Endothelial cell (in vitro differentiated cells): Measurements from ENCODE around the gene WBP1L. TPM values are rescaled to one million over a fixed set of nuclear protein-coding genes. Genes with fewer than 3 reads are reported as not detected.
"Not testable (repeated sequence)": the region's sequence is repeated elsewhere in the genome, so short reads cannot be mapped to it uniquely, and the experiment has no call there.

Experiments used
- DNase-seq: peaks from one replicate; pipeline ENCODE4 v3.0.0; 2021; ENCODE audit warnings: low spot score
- H3K27ac Mint-ChIP-seq: one replicate; pipeline ENCODE4 v1.8.0; 2021; ENCODE audit warnings: mixed read lengths, inconsistent platforms; ENCODE audit not compliant: unreplicated experiment
- H3K27me3 Mint-ChIP-seq: one replicate; pipeline ENCODE4 v1.8.0; 2021; ENCODE audit warnings: mild to moderate bottlenecking, moderate library complexity, mixed read lengths, inconsistent platforms; ENCODE audit not compliant: unreplicated experiment
- H3K36me3 Mint-ChIP-seq: one replicate; pipeline ENCODE4 v1.8.0; 2021; ENCODE audit warnings: mild to moderate bottlenecking, low read depth, mixed read lengths, inconsistent platforms; ENCODE audit not compliant: unreplicated experiment
- H3K4me1 Mint-ChIP-seq: one replicate; pipeline ENCODE4 v1.8.0; 2021; ENCODE audit warnings: mild to moderate bottlenecking, mixed read lengths, inconsistent platforms; ENCODE audit not compliant: unreplicated experiment
- H3K4me3 Mint-ChIP-seq: one replicate; pipeline ENCODE4 v1.8.0; 2021; ENCODE audit warnings: mild to moderate bottlenecking, mixed read lengths, inconsistent platforms; ENCODE audit not compliant: unreplicated experiment
- H3K9me3 Mint-ChIP-seq: one replicate; pipeline ENCODE4 v1.8.0; 2021; ENCODE audit warnings: mixed read lengths, inconsistent platforms; ENCODE audit not compliant: unreplicated experiment
- total RNA-seq: library from RNA; stranded (reverse); fragmentation: NEBNext Ultra II Directional; extraction: Animal tissue kit (Norgen Biotek cat#: 25700); gene quantifications from one replicate; pipeline ENCODE4 v1.2.1, GENCODE V29; 2021; ENCODE audit not compliant: unreplicated experiment
- TF ChIP-seq, protein P1 (sequence below): fragments of 200-600 bp; sonication (generic); IDR thresholded peaks from one replicate; pipeline ENCODE4 v1.5.0; 2021; ENCODE audit warnings: antibody characterized with exemption; ENCODE audit not compliant: unreplicated experiment

Gene WBP1L
- total RNA-seq, 1 donor from 2014 or later = 49.4 TPM

DNA sequence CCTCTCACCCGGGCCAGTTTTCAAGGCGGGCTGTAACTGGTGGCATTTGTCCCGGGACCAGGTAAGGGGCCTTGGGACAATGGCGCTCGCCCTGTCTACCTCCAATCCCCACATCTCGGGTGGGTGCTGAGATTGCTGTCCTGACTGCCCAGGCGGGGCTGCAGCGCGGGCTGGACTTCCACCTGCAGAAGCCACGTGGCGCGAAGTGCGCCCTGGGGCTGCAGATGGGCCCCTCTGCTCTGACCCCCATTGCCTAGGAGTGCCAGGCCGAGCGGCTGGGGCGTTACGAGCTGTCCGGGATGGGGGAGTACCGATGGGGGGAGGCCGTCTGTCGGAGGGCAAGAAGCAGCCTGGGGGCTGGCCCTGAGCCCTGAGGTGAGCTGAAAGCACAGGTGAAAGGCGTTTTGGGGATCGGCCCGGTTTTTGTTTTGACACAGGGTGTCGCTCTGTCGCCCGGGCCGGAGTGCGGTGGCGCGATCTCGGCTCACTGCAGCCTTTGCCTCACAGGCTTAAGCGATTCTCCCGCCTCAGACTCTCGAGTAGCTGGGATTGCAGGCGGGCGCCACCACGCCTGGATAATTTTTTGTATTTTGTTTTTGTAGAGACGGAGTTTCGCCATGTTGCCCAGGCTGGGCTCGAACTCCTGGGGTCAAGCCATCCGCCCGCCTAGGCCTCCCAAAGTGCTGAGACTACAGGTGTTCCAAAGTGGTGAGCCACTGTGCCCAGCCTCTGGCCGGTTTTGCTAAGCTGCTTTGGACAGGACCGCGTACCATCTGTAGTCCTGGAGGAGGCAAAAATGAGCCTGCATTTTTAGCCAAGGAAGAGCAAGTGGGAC, 28.9 kb upstream of the WBP1L start, which contains the start of gene SFXN2:
SFXN2 (plus strand) TSS at position 16 of the 835 bp plus-strand sequence. CDS start 12,001 bp downstream, outside the sequence.
- peaks cover 7% of the 10 kb centered on the region for H3K27me3 Mint-ChIP-seq
- H3K27ac Mint-ChIP-seq = peak within 1 kb of the TSS; percentile 96
- TF ChIP-seq, protein P1, sequence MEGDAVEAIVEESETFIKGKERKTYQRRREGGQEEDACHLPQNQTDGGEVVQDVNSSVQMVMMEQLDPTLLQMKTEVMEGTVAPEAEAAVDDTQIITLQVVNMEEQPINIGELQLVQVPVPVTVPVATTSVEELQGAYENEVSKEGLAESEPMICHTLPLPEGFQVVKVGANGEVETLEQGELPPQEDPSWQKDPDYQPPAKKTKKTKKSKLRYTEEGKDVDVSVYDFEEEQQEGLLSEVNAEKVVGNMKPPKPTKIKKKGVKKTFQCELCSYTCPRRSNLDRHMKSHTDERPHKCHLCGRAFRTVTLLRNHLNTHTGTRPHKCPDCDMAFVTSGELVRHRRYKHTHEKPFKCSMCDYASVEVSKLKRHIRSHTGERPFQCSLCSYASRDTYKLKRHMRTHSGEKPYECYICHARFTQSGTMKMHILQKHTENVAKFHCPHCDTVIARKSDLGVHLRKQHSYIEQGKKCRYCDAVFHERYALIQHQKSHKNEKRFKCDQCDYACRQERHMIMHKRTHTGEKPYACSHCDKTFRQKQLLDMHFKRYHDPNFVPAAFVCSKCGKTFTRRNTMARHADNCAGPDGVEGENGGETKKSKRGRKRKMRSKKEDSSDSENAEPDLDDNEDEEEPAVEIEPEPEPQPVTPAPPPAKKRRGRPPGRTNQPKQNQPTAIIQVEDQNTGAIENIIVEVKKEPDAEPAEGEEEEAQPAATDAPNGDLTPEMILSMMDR = no peak
- H3K9me3 Mint-ChIP-seq = no peaks in the 10 kb centered on the region
- DNase-seq = no peak
- peaks cover 12% of the 10 kb centered on the region for H3K36me3 Mint-ChIP-seq
- peak within 1 kb of the TSS; percentile 97 for H3K4me3 Mint-ChIP-seq
- H3K4me1 Mint-ChIP-seq = peaks cover 25% of the 10 kb centered on the region

DNA sequence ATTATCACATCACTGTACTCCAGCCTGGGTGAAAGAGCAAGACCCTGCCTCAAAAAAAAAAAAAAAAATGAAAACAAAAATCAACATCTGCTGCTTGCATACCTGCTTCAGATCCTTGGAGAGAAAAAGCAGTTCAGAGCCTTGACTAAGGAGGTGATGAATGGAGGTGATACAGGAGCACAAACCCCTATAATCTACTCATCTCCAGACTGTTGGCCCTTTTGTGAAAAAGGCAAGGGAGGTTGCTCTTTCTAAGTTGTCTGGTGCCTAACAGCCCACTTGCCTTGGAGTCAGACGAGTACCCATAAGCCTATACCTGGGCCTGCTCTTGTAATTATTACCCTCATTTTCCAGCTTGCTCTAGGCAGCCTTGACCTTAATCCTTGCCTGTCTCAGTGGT, 27.9 kb upstream of the WBP1L start:
- Mint-ChIP-seq H3K9me3 (no peaks in the 10 kb centered on the region), H3K27ac (no peak overlapping the region), H3K4me3 (peak overlapping the region; percentile 0), H3K36me3 (peaks cover 12% of the 10 kb centered on the region), H3K27me3 (peaks cover 7% of the 10 kb centered on the region), H3K4me1 (peaks cover 26% of the 10 kb centered on the region)
- no peak for DNase-seq
- TF ChIP-seq, protein P1 = no peak

DNA sequence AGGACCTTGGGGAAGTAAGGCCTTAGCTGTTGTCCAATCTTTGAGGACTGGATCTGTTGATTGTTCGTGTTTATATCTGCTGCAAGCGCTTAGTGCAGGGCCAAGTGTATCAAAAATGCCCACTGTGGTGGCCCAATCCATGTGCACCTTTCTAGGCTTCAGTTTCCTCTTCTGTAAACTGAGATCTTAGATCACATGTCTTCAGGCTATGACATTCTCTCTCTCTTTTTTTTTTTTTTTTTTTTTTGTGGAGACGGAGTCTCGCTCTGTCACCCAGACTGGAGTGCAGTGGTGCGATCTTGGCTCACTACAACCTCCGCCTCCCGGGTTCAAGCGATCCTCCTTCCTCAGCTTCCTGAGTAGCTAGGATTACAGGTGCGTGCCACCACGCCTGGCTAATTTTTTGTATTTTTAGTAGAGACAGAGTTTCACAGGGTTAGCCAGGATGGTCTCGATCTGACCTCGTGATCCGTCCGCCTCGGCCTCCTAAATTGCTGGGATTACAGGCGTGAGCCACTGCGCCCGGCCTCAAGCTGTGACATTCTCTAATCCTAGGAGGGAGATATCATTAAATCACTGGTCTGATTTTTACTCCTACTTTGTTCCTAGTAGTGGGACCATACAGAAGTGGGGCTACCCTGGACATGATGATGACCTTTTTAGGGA, 26.7 kb upstream of the WBP1L start:
- DNase-seq, H3K27me3 Mint-ChIP-seq, H3K9me3 Mint-ChIP-seq: not testable (repeated sequence)
- peaks cover 30% of the 10 kb centered on the region for H3K4me1 Mint-ChIP-seq
- peak overlapping the region; percentile 39 for H3K4me3 Mint-ChIP-seq
- peaks cover 12% of the 10 kb centered on the region for H3K36me3 Mint-ChIP-seq
- H3K27ac Mint-ChIP-seq = peak overlapping the region; percentile 20

DNA sequence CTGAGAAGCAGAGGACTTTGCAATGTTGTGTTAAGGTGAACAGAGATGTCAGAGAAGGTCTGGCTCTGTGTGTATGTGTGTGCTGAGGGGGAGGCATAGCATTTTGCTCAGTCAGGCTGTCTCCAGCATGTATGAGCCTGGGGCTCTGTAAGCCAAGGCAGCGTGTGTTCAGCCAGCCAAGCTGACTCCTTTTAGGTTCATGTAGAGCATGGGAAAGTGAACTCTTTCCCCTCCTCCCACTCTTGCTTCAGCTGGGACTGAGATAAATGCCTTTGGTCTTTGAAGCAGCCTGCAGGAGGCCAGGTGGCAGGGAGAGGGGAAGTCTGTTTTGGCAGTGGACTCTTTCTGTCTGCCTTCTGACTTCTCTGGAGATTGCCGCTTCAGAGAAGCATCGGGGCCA, 25.5 kb upstream of the WBP1L start:
- H3K27ac Mint-ChIP-seq = no peak overlapping the region
- no peak for DNase-seq
- TF ChIP-seq, protein P1 = no peak
- no peak overlapping the region for H3K4me3 Mint-ChIP-seq
- peaks cover 5% of the 10 kb centered on the region for H3K27me3 Mint-ChIP-seq
- H3K36me3 Mint-ChIP-seq = peaks cover 12% of the 10 kb centered on the region
- H3K4me1 Mint-ChIP-seq = peaks cover 28% of the 10 kb centered on the region
- H3K9me3 Mint-ChIP-seq = no peaks in the 10 kb centered on the region

DNA sequence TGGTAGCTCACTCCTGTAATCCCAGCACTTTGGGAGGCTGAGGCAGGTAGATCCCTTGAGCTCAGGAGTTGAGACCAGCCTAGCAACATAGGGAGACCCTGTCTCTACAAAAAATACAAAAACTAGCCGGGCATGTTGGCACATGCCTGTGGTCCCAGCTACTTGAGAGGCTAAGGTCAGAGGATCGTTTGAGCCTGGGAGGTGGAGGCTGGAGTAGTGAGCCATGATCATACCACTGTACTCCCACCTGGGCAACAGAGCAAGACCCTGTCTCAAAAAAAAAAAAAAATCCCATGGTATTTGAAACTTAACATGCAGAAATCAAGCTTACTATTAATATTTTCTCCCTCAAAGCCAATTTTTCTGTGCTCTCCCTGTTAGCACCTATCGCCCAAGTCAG, 23.4 kb upstream of the WBP1L start:
- H3K9me3 Mint-ChIP-seq = no peaks in the 10 kb centered on the region
- peaks cover 14% of the 10 kb centered on the region for H3K36me3 Mint-ChIP-seq
- peaks cover 24% of the 10 kb centered on the region for H3K4me1 Mint-ChIP-seq
- H3K4me3 Mint-ChIP-seq = no peak overlapping the region
- DNase-seq = no peak
- TF ChIP-seq, protein P1 = no peak
- no peaks in the 10 kb centered on the region for H3K27me3 Mint-ChIP-seq
- no peak overlapping the region for H3K27ac Mint-ChIP-seq
